Prostate gland (tissue), 2 donors: ENCODE results near the gene CELA2A.

Experiments
- POLR2A ChIP-seq: fragments of 450-650 bp; IDR thresholded peaks from one replicate; pipeline ENCODE4 v1.6.1; 2016; ENCODE audit warnings: antibody characterized with exemption, mild to moderate bottlenecking
- POLR2AphosphoS5 ChIP-seq: sonication (generic); formaldehyde crosslinking; IDR thresholded peaks from one replicate; pipeline ENCODE4 v1.6.1; 2017; ENCODE audit warnings: antibody characterized with exemption
- TF ChIP-seq, protein P1 (sequence below), 4 experiments: fragments of 200-600 bp in 2 of 4; fragments of 450-650 bp in 2 of 4; sonication (generic) in 2 of 4; IDR thresholded peaks; 1 replicate in 3 of 4; 2 replicates in 1 of 4; pipeline ENCODE4 v1.5.1; 2016 to 2019; ENCODE audit warnings: antibody characterized with exemption in 4 of 4, mild to moderate bottlenecking in 2 of 4, moderate library complexity in 2 of 4

DNA sequence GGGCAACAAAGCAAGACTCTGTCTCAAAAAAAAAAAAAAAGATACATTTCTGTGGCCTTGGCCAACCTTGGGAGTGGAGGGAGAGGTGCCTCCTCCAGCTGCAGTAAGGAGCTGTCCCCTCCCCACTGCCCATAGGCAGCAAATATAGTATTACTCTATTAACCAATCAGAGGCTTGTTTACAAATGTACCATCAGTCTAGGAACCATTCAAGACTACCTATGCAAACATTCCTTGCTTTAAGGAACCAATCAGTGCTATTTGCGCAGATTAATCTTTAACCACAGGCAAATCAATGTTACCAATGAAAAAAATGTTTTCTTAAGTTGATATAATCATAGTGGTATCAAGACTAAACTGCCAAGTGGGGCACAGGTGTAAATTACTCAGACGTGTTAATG is 1.1 kb downstream of the CELA2A start:
- TF ChIP-seq, protein P1, sequence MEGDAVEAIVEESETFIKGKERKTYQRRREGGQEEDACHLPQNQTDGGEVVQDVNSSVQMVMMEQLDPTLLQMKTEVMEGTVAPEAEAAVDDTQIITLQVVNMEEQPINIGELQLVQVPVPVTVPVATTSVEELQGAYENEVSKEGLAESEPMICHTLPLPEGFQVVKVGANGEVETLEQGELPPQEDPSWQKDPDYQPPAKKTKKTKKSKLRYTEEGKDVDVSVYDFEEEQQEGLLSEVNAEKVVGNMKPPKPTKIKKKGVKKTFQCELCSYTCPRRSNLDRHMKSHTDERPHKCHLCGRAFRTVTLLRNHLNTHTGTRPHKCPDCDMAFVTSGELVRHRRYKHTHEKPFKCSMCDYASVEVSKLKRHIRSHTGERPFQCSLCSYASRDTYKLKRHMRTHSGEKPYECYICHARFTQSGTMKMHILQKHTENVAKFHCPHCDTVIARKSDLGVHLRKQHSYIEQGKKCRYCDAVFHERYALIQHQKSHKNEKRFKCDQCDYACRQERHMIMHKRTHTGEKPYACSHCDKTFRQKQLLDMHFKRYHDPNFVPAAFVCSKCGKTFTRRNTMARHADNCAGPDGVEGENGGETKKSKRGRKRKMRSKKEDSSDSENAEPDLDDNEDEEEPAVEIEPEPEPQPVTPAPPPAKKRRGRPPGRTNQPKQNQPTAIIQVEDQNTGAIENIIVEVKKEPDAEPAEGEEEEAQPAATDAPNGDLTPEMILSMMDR (IDR thresholded peaks at IDR 0.05) = no peak
- no peak for TF ChIP-seq POLR2A
- no peak for TF ChIP-seq POLR2AphosphoS5
